COLO668 (cell line): ENCODE measurements around the gene NRIP2.
A peak's percentile ranks its signal among the peaks of the same experiment; 100 is the strongest.

Experiments
- DNase-seq: peaks from one replicate; lab custom pipeline; 2025; ENCODE audit not compliant: unreplicated experiment; lab: John Stamatoyannopoulos, UW

NRIP2 gene

DNA sequence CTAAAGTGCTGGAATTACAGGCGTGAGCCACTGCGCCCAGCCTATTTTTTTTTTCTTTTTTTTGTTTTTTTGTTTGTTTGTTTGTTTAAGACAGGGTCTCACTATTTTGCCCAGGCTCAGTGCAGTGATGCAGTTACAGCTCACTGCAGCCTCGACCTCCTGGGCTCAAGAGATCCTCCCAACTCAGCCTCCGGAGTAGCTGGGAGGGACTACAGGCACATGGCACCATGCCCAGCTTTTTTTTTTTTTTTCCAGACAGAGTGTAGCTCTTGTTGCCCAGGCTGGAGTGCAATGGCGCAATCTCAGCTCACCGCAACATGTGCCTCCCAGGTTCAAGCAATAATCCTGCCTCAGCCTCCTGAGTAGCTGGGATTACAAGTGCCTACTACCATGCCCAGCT lies 28.1 kb downstream of the NRIP2 start:
- DNase-seq, result no peak

DNA sequence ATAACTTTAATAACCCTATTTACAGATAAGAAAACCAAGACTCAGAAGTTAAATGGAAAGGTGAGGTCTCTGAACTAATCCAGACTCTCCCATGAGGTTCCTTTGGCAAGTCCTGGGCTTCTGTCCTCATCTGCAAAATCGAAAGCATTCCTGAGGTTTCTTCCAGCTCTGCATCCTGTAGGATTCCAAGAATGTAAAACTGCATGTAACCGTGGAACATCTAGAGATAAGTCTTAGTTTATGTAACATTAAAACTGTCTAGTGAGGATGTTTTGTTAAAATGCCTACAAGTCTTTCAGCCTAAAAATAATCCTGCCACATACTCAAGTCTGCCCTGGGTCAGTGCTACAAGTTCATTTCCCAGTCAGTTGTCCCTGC lies 29.7 kb downstream of the NRIP2 start:
- DNase-seq, result no peak

GRCh38 chr12:2804393-2805142 lies 30.3 kb downstream of the NRIP2 start:
- DNase-seq, result no peak

GRCh38 chr12:2803635-2804392 lies 31.0 kb downstream of the NRIP2 start:
- DNase-seq, result no peak

DNA sequence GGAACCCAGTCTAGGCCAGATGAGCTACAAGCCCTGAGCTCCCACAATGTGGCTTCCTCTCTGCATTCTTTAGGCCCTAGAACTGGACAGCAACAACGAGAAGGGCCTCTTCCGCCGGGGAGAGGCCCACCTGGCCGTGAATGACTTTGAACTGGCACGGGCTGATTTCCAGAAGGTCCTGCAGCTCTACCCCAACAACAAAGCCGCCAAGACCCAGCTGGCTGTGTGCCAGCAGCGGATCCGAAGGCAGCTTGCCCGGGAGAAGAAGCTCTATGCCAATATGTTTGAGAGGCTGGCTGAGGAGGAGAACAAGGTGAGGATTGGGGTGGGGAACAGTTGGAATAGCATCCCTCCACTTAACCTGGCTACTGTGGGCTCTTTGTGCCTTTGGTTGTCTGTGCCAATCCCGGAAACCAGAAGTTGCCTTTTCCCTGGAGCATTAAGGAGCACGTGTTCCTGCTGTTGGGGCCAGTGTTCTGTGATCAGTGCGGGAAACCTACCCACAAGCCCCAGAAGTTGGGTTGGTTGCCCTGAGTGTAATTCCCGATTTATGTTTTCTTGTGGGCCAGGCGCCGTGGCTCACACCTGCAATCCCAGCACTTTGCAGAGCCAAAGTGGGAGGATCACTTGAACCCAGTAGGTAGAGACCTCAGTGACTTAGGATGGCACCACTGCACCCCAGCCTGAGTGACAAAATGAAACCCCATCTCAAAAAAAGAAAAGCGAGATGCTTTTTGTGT lies 33.6 kb downstream of the NRIP2 start:
- no peak for DNase-seq

GRCh38 chr12:2800046-2800570 lies 34.7 kb downstream of the NRIP2 start:
- DNase-seq, result no peak

GRCh38 chr12:2797721-2798418 lies 37.0 kb downstream of the NRIP2 start:
- no peak for DNase-seq

- peak; percentile 11 for DNase-seq
Measured at GRCh38 chr12:2796187-2796666, 38.6 kb downstream of the NRIP2 start.

- peak; percentile 70 for DNase-seq
Measured at GRCh38 chr12:2795291-2796186, 39.3 kb downstream of the NRIP2 start.

GRCh38 chr12:2794736-2795289 lies 40.0 kb downstream of the NRIP2 start, which contains the start of gene FKBP4:
FKBP4 (plus strand) TSS chr12:2794970; CDS start chr12:2795140, 170 bp downstream.
- peak; percentile 85 for DNase-seq

DNA sequence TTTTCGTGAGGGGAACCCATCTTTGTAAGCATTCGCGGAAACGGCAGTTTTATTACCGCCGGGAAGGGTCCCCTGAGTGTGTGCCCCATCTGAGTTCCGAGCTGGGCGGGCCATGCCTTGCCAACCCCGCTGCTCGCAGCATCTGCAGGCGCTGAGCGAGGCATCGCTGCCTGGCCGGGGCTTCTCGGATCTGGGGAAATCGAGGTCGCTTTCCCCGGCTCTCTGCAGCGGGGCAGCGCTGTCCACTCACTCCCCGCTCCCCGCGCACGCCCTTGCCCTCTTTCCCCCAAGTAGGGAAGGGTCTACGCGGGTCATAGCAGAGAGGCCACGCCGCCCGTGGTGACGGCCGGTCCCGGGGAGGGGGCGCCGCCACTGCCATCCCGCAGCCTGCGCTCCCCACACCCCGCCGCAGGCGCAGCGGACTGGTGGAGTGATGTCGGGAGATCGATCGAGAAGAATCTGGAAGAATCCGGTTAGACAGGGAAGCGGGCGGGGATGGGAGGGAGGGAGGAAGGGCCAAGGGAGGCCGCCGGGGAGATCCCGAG lies 40.6 kb downstream of the NRIP2 start:
- DNase-seq, result peak; percentile 44

DNA sequence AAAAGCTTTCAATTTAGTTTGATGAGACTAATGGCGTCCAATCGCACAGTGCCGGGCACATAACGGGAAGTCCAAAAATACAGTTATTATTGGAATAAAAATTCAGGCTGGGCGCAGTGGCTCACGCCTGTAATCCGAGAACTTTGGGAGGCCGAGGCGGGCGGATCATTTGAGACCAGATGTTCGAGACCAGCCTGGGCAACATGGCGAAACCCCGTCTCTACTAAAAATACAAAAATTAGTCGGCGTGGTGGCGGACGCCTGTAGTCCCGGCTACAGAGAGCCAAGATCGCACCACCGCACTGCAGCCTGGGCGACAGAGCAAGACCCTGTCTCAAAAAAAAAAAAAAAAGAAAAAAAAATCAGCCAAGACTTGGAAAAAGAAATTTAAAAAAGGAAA lies 41.3 kb downstream of the NRIP2 start:
- no peak for DNase-seq

- DNase-seq, result no peak
Measured at GRCh38 chr12:2792671-2793500, 41.9 kb downstream of the NRIP2 start.

GRCh38 chr12:2791089-2791488 lies 43.7 kb downstream of the NRIP2 start:
- no peak for DNase-seq

DNA sequence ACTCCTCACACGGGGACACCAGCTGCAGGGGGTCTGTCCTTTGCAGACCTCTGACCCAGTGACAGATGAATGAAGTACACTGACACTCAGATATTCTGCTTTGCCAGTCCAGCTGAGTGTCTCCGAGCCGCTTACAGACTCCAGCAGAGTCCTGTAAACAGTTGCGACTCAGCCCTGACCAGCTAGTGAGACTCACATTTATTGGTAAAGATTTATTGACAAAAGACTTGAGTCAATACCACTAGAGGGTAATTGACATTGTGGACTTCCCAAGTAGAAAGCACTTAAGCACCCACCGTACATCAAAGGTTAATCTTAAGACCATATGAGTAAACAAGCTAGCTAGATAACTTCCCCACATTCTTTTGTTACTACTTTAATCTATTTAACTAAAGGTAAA lies 49.8 kb downstream of the NRIP2 start:
- peak; percentile 0 for DNase-seq

- DNase-seq, result peak; percentile 35
Measured at GRCh38 chr12:2783936-2784600, 50.8 kb downstream of the NRIP2 start.

DNA sequence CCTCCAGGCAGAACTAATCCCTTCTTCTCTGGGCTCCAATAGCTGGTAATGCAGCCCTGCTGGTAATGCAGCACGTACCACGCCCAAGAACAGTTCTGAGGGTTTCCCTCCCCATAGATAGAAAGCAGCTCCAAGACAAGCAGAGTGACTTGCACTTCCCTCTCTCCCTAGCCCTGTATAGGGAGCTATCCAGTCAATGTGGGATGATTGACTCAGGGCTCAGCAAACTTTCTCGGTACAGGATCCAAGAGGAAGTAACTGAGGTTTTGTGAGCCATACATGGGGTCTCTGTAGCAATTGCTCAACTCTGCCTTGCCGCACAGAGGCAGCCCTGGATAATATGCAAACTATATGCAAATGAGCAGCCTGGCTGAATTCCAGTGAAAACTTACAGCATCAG lies 55.6 kb downstream of the NRIP2 start:
- no peak for DNase-seq
